GM18867 (cell line): Measurements from ENCODE around the gene DMTF1.

Experiments
- ATAC-seq: cut with Tn5 transposase; IDR thresholded peaks from one replicate; pipeline ENCODE4 v1.9.1; 2021; ENCODE audit warnings: mild to moderate bottlenecking, moderate library complexity; ENCODE audit not compliant: unreplicated experiment

DMTF1 gene

DNA sequence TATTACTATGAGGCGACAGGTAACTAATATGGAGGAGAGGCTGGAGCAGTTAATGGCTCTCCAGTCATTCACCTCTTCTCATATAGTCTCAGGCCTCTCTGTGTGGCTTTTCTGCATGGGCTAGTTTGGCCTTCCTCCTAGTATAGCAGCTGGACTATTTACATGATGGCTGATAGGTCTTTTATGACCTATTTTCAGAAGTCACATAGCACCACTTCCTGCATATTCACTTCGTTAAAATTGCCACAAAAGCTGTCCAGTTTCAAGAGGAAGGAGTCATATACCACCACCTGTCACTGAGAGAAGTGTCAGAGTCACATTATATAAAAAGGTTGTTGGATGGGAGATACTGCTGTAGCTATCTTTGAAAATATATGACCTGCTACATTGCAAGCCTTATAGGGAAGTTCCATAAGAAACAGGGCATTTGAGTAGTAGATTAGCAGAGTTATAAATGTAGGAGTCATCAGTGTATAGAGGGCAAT lies 8.0 kb upstream of the DMTF1 start:
- peak; percentile 96 for ATAC-seq

DNA sequence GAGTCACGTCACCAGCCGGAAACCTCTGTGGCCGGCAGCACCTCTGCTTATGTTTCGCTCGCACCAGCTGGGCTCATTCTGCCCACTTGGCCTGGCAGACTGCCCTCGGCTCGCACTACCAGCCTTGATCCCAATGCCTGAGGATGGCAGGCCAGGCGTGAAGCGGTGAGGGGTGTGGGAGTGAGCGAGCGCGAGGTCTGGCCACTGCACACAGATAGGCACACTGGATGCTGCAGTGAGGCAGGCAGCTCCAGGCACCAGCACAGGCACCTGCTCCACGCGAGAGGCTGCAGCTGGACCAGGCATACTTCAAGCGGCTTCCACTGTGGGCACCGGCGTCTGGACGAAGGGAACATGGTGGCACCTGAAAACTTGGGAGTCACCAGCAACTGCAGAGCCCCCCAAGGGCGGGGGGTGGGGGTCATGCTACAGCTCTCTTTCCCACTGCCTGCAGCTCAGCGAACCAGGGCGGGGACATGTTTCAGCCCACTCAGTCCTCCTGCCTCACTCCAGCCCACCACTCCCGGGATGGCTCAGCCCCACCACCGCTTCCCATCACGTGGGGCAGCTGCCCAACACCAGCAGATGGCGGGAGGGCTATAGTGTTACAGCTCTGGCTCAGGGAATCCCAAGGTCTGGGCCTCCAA lies 5.4 kb upstream of the DMTF1 start:
- no peak for ATAC-seq

DNA sequence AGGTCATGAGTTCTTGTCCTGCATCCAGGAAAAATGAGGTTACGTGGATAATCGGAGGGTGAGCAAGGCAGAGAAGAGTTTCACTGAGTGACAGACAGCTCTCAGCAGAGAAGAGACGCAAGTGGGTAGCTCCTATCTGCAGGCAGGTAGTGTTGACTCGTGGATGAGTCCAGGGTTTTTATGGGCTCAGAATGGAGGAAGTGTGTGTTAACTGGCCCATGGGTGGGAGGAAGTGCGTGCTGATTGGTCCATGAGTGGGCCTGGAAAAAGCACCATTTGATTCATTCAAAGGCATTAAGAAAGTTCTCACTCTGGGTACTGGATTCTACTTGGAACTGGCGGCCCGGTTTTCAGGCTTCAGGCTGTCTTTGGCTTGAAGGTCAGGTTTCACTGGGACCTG lies 4.8 kb upstream of the DMTF1 start:
- ATAC-seq, result no peak

DNA sequence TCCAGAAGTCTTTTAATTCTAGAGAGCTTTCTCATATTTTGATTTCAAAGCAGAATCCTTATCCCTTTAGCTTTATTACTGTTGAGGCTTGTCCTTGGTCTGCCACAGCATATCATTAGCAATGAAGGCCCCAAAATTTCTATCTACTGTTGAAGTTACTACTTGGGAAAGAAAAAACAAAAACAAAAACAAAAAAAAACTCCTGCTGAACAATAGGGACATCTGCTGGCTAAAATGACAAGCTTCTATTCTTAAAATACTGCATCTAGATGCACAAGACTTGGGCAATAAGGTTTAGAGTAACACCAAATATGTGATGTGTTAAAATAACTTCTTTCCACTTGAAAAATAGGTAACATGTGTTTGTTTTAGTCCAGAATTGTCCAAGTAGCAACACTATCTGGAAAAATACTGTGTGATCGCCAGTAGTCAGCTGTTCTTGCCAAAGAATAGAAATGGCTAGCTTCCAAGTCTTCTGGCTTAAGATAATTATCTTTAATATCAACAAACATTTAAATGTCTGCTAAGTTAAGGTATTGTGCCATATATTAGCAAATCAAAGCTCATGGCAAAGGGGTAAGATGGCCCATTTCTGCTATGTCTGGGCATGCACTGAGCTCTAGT lies 3.8 kb upstream of the DMTF1 start:
- ATAC-seq, result no peak

DNA sequence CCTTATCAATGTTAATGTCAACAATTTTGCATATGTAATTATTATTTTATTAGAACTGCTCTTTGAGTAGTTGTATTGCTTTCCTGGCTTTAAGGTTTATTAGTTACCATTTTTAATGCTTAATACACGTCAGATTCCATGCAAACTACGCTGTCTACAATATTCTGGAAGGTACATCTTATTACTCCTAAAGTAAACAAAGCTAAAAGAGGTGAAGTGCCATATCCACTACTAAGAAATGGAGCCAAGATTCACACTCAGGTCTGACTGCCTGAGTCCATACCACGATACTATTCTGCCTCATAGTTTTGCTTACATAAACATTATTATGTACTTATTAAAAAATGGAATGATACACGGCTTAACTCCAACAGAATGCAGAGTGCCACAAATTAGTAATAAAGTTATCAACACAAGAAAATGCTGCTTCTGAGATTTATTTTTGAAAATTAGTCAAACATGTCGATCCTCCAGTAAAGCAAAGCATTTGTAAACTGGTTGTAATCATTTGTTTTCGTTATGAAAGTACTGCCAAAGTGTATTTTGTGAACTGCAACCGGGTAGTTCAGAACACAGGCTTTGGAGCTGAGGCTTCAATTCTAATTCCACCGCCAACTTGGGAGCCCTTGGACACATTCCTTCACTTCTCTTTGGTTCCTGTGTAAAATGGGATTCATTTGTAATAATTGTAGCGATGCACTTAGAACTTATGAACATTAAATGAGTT lies 1.1 kb upstream of the DMTF1 start:
- no peak for ATAC-seq

DNA sequence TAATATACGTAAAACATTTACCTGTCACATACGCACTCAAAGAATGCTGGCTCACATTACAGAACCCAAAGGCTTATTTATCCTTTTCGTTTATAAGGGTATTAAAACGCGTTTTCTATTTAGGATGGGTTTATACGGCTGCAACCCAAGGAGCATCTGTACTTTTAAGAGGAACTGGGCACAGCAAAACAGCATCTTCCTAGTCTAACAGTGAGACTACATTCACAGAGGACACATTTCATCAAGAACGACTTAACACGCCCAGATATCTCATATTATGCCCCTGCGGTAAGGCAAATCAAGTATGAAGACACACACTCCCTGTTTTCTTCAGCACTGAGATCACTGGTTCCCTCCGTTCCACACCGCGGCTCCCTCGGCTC lies 533 bp upstream of the DMTF1 start:
- peak; percentile 5 for ATAC-seq

DNA sequence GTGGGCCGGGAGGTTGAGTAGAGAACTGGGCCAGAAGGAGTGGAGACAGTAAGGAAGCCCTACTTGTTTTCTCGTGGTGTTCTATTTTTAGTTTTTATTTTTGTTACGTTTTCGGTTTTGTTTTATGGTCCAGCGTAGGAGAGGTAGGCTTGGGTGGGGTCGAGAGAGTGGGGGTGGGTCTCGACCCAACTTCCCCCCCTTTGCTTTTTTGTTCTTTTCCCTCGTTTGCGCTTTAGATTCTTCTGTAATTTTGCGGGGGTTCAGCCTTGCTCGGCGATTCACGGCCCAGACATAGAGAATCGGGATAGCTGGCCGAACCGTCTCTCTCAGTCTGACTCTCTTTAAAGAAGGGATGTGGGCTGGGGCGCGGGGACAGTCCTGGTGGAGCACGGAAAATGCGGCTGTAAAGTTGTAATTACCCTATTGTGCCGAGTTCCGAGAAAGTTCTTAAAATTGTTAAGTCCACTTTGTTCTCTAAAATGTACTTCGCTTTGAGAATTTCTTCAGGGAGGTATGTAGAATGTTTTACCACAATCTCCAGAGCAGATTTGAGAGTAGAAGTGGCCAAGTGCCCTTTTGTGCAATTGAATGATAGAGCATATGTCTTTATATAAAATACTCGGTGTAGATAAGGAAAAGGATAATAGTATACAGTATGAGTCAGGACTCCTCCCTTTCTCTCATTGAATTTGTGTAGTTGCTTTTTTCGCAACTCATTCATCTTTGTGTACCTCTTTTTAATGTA lies 816 bp downstream of the DMTF1 start:
- peak; percentile 7 for ATAC-seq

DNA sequence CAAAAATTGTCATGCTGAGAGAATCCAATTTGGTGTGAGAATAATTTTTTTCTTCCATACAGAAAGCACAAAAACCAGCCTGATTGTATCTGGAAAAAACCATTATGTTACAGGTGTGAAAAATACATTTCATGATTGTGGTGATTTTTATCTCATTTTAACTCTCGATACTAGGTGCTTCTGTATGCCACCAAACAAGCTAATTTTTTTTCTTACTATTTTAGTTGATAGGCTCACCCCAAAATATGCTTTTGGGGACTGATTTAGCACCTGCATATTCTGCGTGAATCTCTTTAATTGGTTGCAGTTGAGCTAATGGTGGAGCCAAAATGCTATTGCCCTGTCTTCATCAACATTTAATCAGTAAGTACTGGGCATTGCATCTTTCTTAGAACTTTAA lies 1.9 kb downstream of the DMTF1 start:
- no peak for ATAC-seq

DNA sequence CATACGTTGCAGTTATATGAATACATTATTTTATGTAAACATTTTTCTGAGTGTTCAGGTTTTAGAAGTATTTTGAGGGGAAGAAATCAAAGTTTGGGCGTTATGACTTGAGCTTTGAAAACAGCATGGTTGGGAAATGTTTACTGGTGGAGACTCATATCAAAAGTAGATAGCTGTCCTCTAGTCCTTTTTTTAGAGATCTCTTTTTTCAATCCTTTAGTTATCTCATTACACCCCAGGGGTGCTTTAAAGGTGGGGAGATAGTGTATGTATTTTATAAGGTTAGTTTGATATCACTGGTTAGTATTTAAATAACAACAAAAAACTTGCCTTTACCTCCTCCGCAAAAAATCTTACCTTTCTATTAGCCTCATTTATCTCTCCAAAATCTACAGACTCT lies 2.3 kb downstream of the DMTF1 start:
- no peak for ATAC-seq

DNA sequence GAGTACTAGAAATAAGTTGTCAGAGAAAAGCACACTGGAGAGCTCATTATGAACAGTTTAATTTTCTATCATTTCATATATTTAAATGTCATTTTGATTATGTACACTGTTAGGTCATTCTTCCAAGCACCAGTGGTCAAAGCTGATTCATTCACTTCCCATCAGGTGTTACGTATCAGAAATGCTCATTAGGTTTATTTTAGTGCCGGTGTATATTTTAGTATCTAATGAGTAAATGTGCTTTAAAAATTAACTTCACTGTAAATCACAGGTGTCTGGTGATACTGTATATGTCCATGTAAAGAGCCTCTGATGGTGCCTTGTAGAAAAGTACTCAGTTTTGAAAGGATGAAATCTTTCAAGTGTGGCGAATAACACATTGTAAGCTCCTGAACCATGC lies 3.5 kb downstream of the DMTF1 start:
- no peak for ATAC-seq

DNA sequence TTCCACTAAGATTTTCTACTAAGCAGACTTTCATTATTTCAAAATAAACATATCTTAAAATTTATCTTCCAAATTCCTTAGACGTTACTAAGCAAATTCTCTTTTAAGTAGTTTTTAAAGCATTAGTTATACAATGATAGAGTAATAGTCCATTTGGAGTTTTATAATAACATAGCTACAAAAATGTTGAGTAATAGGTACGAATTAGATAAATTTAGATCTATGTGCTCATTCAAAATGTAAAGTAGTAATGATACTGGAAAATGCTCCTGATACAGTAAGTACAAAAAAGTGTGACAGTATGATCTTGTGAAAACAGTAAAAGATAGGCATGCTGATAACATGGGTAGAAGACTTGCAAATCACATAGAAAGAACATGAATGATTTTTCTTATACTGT lies 4.5 kb downstream of the DMTF1 start:
- ATAC-seq, result no peak

DNA sequence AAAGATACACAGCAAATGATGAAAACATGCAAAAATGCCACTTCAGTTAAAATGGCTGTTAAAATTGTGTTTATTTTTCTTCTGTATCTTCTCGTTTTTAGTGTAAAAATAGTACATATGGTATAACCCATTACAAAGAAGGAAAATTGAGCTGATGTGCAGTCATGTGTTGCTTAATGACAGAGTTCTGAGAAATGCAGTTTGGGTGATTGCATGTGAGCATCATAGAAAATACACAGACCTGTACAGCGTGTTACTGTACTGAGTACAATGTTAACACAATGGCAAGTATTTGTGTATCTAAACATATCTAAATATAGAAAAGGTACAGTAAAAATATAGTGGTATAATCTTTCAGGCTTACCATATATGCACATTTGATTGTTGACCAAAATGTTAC lies 7.3 kb downstream of the DMTF1 start:
- no peak for ATAC-seq

DNA sequence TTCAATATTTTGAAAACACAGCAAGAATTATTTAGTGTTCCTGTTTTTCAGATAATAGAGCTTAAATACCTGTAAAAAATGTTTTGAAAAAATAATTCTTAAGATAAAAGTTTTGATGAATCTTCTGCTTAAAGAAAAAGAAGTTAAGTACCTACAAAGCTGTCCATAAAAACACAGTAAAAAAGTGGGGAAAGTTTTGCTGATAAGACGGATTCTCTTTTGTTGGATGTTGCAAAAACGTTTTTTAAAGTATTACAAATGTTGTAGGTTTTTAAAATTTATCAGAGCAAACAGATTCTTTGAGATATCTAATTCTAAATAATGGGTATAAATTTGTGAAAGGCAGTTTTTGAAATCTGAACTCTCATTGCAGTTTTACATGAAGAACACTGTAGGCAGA lies 12.2 kb downstream of the DMTF1 start:
- ATAC-seq, result no peak

DNA sequence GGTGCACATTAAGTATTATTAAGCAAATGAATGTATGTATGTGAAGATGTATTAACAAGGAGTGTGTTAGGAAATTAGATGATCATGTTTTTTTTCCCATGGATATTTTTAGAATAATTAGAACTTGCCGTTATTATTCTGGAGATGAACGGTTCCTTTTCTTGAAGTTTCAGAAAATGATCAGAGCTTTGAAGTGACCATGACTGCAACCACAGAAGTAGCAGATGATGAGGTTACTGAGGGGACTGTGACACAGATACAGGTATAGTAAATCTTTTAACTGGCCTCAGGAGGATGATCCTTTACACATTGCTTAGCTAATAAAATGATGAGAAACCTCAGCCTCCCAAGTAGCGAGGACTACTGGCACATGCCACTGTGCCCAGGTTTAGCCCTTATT lies 18.6 kb downstream of the DMTF1 start:
- no peak for ATAC-seq

DNA sequence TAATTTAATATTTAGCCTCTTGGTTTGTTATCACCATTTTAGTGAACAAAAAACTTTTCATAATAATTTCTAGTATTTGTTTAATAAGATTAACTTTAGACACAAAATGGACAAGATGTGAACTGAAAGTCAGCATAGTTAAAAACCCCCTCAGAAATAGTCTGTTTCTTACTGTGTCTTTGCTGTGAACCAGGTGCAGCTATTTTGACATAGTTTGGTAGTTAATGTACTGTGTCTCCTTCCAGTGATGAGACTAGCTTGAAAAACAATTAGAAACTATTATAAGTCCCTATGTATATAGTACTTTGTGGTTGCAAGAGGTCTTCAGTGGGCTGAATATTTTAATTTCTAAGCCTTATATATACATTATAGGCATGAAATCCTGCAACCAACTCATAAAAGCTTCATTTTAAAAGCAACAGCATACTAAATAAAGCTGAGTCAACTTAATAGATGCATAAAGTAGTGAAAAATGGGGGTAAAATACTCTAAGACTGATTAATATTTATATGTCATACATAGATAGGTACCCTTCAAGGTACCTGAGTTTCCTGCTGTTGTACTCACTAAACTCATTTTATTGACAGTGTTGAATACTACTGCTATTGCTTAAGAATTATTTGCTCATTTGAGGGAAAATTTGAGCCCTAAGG lies 19.2 kb downstream of the DMTF1 start:
- no peak for ATAC-seq

DNA sequence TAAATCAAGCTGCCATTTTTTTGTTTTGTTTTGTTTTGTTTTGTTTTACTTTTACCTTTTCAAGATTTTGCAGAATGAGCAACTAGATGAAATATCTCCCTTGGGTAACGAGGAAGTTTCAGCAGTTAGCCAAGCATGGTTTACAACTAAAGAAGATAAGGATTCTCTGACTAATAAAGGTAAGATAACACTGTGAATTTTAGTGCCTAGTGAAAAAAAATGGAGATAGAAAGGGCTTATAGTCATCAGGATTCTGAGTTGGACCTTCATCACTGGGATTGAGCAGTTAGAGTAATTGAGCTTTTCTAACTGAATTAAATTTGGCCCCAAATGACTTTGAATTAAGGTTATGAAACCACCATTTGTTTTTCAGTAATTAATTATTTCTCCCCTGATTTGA lies 21.2 kb downstream of the DMTF1 start:
- no peak for ATAC-seq

DNA sequence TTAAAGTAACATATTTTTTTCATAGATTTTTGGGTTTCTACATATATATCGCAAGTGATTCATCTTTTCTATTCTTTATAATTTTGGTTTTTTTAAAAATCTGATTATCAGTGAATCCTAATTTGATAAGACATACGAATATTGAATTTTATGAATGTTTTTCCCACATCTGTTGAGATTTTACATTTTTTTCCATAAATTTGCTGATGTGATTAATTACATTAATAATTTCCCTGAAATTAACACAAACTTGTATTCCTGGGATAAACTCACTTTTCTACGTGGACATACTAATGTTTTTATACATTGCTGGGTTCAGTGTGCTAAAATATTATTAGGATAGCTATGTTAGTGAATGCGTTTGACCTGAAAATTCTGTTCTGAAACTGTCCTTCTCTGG lies 26.1 kb downstream of the DMTF1 start:
- no peak for ATAC-seq

DNA sequence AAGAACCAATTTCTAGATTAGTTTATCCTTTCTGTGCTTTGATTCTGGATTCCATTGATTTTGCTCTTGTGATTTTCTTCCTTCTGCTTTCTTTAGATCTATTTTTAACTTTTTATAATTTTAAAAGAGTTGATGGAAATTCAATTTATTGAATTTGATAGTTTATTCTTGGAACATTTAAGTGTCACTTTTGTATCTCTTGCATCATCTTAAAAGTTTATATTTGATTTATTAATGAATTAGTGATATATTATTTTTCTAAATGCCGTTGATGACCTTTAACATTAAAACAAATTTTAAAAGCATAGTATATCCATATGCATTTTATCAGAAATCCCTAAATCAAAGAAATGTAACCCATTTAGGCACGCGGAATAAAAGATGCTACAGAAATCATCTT lies 26.9 kb downstream of the DMTF1 start:
- ATAC-seq, result no peak

DNA sequence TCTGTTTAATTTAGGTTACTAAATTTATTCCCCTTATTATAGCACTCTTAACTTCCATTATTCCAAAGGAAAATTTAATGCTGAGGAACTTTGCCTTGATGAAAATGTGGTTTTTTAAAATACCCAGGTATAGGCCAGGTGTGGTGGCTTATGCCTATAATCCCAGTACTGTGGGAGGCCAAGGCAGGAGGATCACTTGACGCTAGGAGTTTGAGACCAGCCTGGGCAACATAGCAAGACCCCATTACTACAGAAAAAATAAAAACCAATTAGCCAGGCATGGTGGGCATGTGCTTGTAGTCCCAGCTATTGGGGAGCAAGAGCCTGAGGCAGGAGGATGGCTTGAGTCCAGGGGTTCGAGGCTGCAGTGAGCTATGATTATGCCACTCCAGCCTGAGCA lies 34.9 kb downstream of the DMTF1 start:
- no peak for ATAC-seq

DNA sequence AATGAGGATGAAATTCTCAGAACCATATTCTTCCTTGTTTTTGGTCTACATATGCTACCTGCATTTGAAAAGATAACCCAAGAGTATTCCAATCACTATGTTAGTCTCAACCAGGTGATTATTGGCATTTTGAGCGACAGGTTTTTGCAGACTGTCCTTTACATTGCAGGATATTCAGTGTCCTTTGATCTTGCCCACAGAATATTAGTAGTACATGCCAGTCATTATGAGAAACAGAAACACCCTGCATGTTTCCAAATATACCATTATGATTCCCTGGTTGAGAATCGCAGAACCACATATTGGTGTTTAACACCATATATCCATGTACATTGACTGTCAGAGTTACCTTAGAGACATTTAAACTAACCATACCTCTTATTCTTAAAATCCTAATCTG lies 36.7 kb downstream of the DMTF1 start:
- no peak for ATAC-seq

DNA sequence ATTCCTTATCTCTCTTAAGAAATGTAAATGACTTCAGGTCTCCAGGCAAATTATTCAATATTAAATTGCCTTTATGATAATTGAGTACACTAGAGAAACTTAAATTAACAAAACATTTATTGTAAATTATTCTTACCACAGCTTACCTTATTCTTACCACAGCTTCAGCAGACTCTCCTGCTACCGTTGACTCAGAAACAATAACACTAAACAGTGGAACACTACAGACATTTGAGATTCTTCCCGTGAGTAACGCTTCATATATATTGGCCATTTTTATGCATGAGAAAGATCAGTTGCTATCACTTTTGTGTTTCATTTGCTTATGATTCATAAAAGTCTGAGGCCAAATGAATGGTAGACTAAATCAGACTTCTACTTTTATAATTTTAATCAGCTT lies 38.5 kb downstream of the DMTF1 start:
- no peak for ATAC-seq
